Gastrocnemius medialis (tissue), 4 donors: ENCODE data around the gene ECE1.

ENCODE experiments used
- POLR2A ChIP-seq, 2 donors: fragments of 450-650 bp; IDR thresholded peaks; one replicate each; pipeline ENCODE4 v1.6.1; 2017; ENCODE audit warnings: antibody characterized with exemption in 2 of 2, mild to moderate bottlenecking in 2 of 2, moderate library complexity in 2 of 2
- TF ChIP-seq, protein P1 (sequence below), 5 experiments: fragments of 450-650 bp in 3 of 5; fragments of 200-600 bp in 2 of 5; sonication (generic) in 2 of 5; IDR thresholded peaks in 4 of 5; conservative IDR thresholded peaks in 1 of 5; 1 replicate in 4 of 5; 2 replicates in 1 of 5; pipeline ENCODE4 v1.5.1; 2016 to 2019; ENCODE audit warnings: antibody characterized with exemption in 5 of 5, mild to moderate bottlenecking in 3 of 5, moderate library complexity in 3 of 5

DNA sequence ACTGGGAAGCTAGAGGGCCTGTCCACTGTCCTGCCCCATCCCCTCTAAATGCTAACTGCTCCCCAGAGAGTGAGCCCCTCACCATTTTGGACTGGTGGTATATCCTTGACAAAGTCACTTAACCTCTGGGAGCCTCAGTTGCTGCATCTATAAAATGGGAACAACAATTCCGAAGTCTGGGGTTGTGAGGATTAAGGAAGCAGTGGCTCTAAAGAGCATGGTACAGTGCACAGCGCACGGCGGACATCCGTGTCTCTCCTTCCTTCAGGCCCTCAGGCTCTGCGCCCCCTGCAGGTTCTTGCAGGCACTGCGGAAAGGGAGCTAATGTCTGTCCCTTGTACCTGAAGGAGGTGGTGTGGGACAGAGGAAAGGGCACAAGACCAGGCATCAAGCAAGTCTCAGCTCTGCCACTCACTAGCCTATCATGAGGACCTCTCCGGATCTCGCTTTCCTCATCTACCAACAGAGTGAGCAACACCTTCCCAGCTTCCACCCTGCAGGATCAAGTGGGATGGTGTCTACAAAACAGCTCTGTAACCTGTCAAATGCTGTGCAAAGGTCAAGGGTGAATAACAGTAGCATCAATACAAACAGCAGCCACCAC lies 20.1 kb downstream of the ECE1 start:
- TF ChIP-seq, protein P1, sequence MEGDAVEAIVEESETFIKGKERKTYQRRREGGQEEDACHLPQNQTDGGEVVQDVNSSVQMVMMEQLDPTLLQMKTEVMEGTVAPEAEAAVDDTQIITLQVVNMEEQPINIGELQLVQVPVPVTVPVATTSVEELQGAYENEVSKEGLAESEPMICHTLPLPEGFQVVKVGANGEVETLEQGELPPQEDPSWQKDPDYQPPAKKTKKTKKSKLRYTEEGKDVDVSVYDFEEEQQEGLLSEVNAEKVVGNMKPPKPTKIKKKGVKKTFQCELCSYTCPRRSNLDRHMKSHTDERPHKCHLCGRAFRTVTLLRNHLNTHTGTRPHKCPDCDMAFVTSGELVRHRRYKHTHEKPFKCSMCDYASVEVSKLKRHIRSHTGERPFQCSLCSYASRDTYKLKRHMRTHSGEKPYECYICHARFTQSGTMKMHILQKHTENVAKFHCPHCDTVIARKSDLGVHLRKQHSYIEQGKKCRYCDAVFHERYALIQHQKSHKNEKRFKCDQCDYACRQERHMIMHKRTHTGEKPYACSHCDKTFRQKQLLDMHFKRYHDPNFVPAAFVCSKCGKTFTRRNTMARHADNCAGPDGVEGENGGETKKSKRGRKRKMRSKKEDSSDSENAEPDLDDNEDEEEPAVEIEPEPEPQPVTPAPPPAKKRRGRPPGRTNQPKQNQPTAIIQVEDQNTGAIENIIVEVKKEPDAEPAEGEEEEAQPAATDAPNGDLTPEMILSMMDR (IDR thresholded peaks at IDR 0.05 in 4 of 5, conservative IDR thresholded peaks at IDR 0.05 in 1 of 5), result peak; percentile 52 to 78 (median 71)
- TF ChIP-seq POLR2A (IDR thresholded peaks at IDR 0.05), result no peak
